Activated naive CD4-positive, alpha-beta T cell treated with anti-CD3 and anti-CD28 coated beads, Interleukin-2, amount 10 ng/mL, durations not matched to agents 7 days and 5 days (primary cell): Measurements from ENCODE around the gene LRRC42.

Experiments
- CTCF ChIA-PET: fragments of 350-600 bp; sonication (Branson Sonifier 250); formaldehyde crosslinking; loops from one replicate; lab custom pipeline; 2021; ENCODE audit warnings: antibody characterized with exemption; lab: Charles Lee
- DNase-seq: peaks from one replicate; pipeline ENCODE4 v3.0.0-alpha.2; 2020
- H3K27ac Mint-ChIP-seq: one replicate; pipeline ENCODE4 v1.8.0; 2021; ENCODE audit warnings: mild to moderate bottlenecking, moderate library complexity, mixed read lengths
- H3K27me3 Mint-ChIP-seq: one replicate; pipeline ENCODE4 v1.8.0; 2021; ENCODE audit warnings: mild to moderate bottlenecking, mixed read lengths
- H3K36me3 Mint-ChIP-seq: one replicate; pipeline ENCODE4 v1.8.0; 2021; ENCODE audit warnings: mixed read lengths
- H3K4me1 Mint-ChIP-seq: one replicate; pipeline ENCODE4 v1.8.0; 2021; ENCODE audit warnings: mixed read lengths
- H3K4me3 Mint-ChIP-seq: one replicate; pipeline ENCODE4 v1.8.0; 2021; ENCODE audit warnings: mild to moderate bottlenecking, moderate library complexity, mixed read lengths
- H3K9me3 Mint-ChIP-seq: one replicate; pipeline ENCODE4 v1.8.0; 2021; ENCODE audit warnings: mixed read lengths

Gene LRRC42

DNA sequence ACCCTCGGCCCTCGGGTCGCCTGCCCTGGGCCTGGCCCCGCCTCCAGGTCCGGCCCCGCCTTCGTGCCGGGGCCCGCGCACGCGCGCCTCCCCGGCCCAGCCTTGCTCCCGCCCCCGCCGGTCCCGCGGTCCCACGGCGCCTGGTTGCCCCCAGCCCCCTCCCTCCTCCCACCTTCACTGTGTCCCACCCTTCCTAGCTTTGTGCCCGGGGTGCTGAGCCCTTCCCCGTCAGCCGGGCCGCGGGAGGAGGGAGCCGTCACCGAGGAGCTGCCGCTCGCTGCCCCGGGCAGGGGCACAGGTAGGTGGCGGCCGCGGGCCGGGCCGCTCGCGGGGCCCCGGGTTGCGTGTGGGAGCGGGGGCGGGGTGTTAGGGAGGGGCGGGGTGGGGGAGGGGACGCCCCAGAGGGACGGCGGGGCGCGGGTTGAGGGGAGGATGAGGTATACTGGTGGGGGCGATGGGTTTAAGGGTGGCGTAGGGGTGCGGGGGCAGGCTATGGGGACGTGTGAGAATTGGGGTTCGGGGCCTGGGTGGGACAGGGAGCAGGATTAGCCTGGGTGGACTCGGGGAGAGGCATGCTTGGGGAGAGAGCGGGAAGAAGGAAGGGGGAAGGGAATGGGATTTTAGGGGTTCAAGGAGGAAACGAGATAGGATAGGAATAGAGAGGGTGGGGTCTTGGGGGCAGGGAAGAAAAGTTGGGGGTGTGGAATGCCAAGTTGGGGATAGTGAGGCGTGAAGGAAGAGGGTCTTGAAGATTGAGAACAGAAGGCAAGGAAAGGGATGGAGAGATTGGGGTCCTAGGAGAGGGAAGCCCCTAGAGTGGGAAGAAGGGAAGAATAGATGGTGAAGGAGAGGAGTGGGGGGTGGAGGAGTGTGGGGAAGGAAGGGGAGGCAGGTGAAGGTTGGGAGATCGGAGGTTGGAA, at the start of gene LRRC42:
TSS of gene LRRC42 (plus strand) at position 99 of the 920 bp plus-strand sequence. CDS start 5,650 bp downstream, outside the sequence.
- H3K9me3 Mint-ChIP-seq, result no peaks in the 10 kb centered on the region
- no peak for DNase-seq

DNA sequence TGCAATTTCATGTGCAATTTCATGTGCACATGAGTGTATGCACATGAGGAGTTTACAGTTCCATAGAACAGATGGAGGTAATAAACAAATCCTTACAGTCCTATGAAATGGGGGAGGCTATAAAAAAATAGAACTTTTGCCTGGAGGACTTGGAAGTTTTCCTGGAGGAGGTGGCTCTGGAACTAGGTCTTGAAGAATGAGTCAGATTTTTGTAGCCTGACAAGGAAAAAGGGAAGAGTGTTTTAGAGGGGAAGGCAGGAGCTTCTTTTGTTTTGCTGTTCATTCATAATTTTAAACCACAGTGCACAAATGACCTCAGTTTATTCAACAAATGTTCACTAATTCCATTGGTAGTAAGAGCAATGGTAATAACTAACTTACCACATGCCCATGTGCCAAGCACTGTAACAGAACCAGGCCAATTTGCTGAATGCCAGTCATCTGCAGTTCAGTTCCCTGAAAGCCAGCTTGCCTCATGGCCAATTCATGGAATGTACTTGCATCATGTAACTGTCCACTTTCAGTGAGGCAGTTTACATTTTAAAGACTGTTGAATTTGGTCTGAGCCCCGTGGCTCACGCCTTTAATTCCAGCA, 49.4 kb upstream of the LRRC42 start:
- H3K4me1 Mint-ChIP-seq, result peaks cover 6% of the 10 kb centered on the region
- DNase-seq, result no peak
- no peak overlapping the region for H3K4me3 Mint-ChIP-seq
- no peak overlapping the region for H3K27ac Mint-ChIP-seq
- CTCF ChIA-PET, result no interaction called here
- H3K27me3 Mint-ChIP-seq, result peaks cover 20% of the 10 kb centered on the region
- H3K9me3 Mint-ChIP-seq, result no peaks in the 10 kb centered on the region
- no peaks in the 10 kb centered on the region for H3K36me3 Mint-ChIP-seq

More for the DNA sequence above, at the start of gene LRRC42:
- CTCF ChIA-PET, result interaction anchor here (1.0 to 4.6 kb wide), 12 partner anchors 10 to 86 kb away, joined by 3 to 67 read pairs (median 6); partner anchors contain the start of gene YIPF1
- peaks cover 57% of the 10 kb centered on the region for H3K4me1 Mint-ChIP-seq
- peaks cover 24% of the 10 kb centered on the region for H3K36me3 Mint-ChIP-seq
- peak within 1 kb of the TSS; percentile 97 for H3K27ac Mint-ChIP-seq
- peak within 1 kb of the TSS; percentile 97 for H3K4me3 Mint-ChIP-seq
- H3K27me3 Mint-ChIP-seq, result no peaks in the 10 kb centered on the region

DNA sequence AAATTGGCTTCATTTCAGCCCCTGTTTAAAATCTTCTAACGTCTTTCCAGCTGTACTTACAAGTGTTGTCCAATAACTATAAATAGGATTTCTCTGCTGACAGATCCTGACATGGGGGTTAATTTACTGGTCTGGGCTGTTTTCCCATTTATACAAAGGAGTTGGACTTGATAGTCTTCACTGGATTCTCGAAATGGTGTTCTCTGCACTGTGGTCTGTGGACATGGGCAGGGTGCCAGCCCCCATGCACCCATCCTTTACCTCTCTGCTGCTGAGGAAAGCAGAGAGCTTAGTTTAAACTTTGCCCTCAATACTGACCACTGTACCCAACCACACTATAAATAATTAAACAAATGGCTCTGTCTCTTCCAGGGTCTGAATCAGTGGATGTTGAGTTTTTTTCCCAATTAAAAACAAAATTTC, 46.9 kb upstream of the LRRC42 start:
- H3K36me3 Mint-ChIP-seq, result no peaks in the 10 kb centered on the region
- no peaks in the 10 kb centered on the region for H3K9me3 Mint-ChIP-seq
- peaks cover 11% of the 10 kb centered on the region for H3K27me3 Mint-ChIP-seq
- H3K4me3 Mint-ChIP-seq, result no peak overlapping the region
- DNase-seq, result no peak
- no peak overlapping the region for H3K27ac Mint-ChIP-seq
- CTCF ChIA-PET, result interaction anchor here (0.8 to 2.8 kb wide), 3 partner anchors 13 to 40 kb away, joined by 3 to 12 read pairs (median 3); no protein-coding TSS in a partner anchor
- H3K4me1 Mint-ChIP-seq, result peaks cover 6% of the 10 kb centered on the region

DNA sequence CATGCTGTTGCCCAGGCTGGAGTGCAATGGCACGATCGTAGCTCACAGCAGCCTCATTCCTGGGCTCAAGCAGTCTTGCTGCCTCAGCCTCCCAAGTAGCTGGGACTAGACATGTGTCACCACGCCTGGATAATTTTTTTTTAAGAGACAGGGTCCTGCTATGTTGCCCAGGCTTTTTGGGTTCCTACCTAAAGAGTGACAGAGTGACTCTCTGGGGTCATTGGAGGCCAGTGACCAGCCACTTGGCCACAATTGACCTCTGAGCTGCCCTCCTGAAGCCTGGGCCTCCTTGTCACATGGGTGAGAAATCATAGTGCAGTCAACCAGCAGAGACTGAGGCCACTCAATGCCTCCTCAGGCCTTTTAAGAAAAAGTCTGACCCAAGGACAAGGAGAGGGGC, 46.4 kb upstream of the LRRC42 start:
- H3K4me3 Mint-ChIP-seq, result no peak overlapping the region
- H3K4me1 Mint-ChIP-seq, result peaks cover 6% of the 10 kb centered on the region
- H3K36me3 Mint-ChIP-seq, result no peaks in the 10 kb centered on the region
- CTCF ChIA-PET, result interaction anchor here (0.8 to 2.8 kb wide), 3 partner anchors 13 to 40 kb away, joined by 3 to 12 read pairs (median 3); no protein-coding TSS in a partner anchor
- H3K27me3 Mint-ChIP-seq, result peaks cover 11% of the 10 kb centered on the region
- H3K9me3 Mint-ChIP-seq, result no peaks in the 10 kb centered on the region
- DNase-seq, result no peak
- no peak overlapping the region for H3K27ac Mint-ChIP-seq

DNA sequence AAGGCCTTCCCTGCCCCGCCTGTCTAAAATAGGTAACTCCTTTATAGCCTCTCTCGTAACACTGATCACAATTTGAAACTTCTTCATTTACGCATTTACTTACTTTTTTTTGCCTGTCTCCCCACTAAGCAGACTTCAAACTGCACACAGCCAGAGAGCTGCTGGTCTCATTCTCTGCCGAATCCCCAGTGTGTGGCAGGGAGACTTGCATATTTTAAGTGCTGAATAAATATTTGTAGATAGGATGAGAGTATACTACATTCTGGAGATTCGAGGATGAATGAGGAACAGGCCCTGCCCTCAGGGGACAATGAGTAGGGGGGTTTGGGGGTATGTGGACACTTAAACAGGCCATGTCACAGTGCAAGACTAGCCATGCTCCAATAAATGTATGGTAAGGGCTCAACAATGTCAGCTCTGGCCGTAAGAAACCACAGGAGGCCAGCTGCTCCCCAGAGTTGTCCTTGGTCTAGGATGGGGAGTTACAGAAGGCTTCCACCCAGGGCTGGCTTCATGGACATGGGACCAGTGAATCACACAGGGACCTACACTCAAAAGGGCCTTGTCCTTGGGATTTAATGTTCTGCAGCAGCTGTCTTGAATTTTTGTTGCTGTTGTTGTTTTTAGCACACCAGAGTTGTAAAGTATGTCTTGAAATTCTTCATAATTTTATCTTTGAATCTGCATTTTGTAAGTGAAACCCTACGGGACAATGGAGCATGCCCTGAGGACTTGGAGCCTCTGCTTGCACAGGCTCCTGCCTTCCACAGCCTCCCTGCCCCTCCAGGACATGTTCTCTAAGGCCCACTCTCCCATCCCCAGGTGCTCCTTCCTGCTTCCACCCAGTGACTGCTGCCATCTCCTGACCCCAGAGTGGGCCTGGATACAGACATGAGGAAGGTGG, 43.7 kb upstream of the LRRC42 start:
- H3K27ac Mint-ChIP-seq, result no peak overlapping the region
- no peaks in the 10 kb centered on the region for H3K27me3 Mint-ChIP-seq
- H3K4me3 Mint-ChIP-seq, result no peak overlapping the region
- H3K4me1 Mint-ChIP-seq, result peaks cover 6% of the 10 kb centered on the region
- no peaks in the 10 kb centered on the region for H3K36me3 Mint-ChIP-seq
- DNase-seq, result no peak
- H3K9me3 Mint-ChIP-seq, result no peaks in the 10 kb centered on the region
- CTCF ChIA-PET, result no interaction called here

DNA sequence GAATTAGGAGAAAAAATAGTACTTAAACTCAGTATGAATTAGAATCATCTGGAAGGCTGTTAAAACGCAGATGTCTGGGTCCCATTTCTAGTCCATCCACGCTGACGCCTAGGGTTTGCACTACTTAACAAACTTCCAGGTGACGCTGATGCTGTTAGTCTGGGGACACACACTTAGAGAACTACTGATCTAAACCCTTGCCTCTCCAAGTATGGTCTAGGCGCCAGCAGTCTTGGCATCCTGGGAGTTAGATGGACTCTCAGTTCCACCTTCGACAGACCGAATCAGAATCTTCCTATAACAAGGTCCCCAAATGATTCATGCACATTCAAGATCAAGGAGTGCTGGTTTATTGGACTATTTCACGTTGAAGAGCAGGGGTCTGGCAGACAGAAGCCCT, 40.6 kb upstream of the LRRC42 start:
- Mint-ChIP-seq H3K27ac (no peak overlapping the region), H3K27me3 (no peaks in the 10 kb centered on the region), H3K4me3 (no peak overlapping the region), H3K4me1 (peaks cover 6% of the 10 kb centered on the region), H3K9me3 (no peaks in the 10 kb centered on the region), H3K36me3 (no peaks in the 10 kb centered on the region)
- CTCF ChIA-PET, result no interaction called here
- no peak for DNase-seq

DNA sequence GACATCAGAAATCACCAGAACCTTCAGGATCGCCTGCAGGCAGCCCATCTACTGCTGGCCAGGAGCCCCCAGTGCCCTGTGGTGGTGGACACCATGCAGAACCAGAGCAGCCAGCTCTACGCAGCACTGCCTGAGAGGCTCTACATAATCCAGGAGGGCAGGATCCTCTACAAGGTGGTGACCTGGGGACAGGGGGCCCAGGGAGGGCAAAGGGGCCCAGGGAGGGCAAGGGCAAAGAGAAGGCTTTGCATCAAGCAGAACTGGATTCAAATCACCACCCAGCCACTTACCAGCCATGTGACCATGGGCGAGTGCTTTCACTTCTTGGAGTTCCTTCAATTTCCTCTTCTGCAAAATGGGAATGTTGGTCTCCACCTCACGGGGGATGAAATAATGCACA, 40.0 kb upstream of the LRRC42 start:
- Mint-ChIP-seq H3K4me1 (peaks cover 4% of the 10 kb centered on the region), H3K4me3 (no peak overlapping the region), H3K36me3 (no peaks in the 10 kb centered on the region), H3K9me3 (no peaks in the 10 kb centered on the region), H3K27ac (no peak overlapping the region), H3K27me3 (no peaks in the 10 kb centered on the region)
- CTCF ChIA-PET, result no interaction called here
- no peak for DNase-seq

DNA sequence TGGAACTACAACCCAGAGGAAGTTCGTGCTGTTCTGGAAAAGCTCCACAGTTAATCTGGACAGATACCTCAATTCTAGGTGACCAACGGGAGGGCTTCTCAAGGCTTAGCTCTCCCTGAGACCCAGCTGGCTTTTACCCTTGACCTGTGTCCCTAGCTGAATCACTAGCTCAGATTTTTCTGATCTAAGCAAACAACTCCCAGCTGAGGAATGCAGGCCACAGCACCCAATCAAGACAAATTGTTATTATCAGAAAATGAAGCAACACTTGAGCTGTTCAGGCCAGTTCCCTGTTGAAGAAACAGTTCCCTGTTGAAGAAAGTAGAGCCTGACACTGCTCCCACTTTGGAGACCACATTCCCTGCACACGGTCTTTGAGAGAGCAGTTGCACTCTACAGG, 36.2 kb upstream of the LRRC42 start:
- CTCF ChIA-PET, result no interaction called here
- no peak for DNase-seq
- Mint-ChIP-seq H3K27ac (no peak overlapping the region), H3K9me3 (no peaks in the 10 kb centered on the region), H3K36me3 (peaks cover 6% of the 10 kb centered on the region), H3K27me3 (no peaks in the 10 kb centered on the region), H3K4me3 (no peak overlapping the region), H3K4me1 (no peaks in the 10 kb centered on the region)

- no peak overlapping the region for H3K27ac Mint-ChIP-seq
- peaks cover 12% of the 10 kb centered on the region for H3K4me1 Mint-ChIP-seq
- no peak overlapping the region for H3K4me3 Mint-ChIP-seq
- no peak for DNase-seq
- no peaks in the 10 kb centered on the region for H3K9me3 Mint-ChIP-seq
- H3K36me3 Mint-ChIP-seq, result peaks cover 13% of the 10 kb centered on the region
- CTCF ChIA-PET, result interaction anchor here (1.1 kb wide), 1 partner anchor 29 kb away, joined by 3 read pairs; no protein-coding TSS in a partner anchor
- no peaks in the 10 kb centered on the region for H3K27me3 Mint-ChIP-seq
Measured at GRCh38 chr1:53911442-53911841, 34.7 kb upstream of the LRRC42 start.

DNA sequence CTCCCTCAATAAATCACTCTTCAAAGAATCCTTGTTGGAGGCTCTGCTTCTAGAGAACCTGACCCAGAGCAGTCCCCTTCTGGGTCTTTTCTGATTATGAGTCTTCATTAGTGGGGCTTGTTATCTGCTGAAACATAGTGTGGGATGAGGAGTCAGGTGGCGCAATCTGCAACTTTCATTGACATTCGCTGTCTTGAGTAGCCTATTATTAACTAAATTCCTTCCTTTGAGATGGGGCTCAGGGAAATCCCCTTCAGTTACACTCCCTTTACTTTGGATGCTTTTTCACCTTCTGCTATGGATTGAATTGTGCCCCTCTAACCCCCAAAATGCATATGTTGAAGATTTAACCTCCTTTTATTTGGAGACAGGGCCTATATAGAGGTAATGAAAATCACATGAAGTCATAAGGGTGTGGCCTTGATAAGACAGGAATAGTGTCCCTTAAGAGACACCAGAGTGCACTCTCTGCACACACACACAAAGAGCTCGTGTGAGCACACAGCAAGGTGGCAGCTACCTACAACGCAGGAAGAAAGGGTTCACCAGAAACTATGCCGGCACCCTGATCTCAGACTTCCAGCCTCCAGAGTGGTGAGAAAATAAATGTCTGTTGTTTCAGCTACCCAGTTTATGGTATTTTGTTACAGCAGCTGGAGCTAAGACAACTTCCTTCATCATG, 32.7 kb upstream of the LRRC42 start:
- H3K27me3 Mint-ChIP-seq, result no peaks in the 10 kb centered on the region
- no peak for DNase-seq
- H3K27ac Mint-ChIP-seq, result no peak overlapping the region

GRCh38 chr1:53918343-53918742, 27.8 kb upstream of the LRRC42 start:
- Mint-ChIP-seq H3K4me1 (peaks cover 43% of the 10 kb centered on the region), H3K36me3 (peaks cover 48% of the 10 kb centered on the region), H3K9me3 (no peaks in the 10 kb centered on the region), H3K4me3 (no peak overlapping the region), H3K27ac (no peak overlapping the region), H3K27me3 (no peaks in the 10 kb centered on the region)
- no peak for DNase-seq
- CTCF ChIA-PET, result interaction anchor here (1.0 to 1.1 kb wide), 3 partner anchors 18 to 58 kb away, joined by 3 to 4 read pairs (median 4); no protein-coding TSS in a partner anchor

More for the DNA sequence above, 32.7 kb upstream of the LRRC42 start:
- no peaks in the 10 kb centered on the region for H3K9me3 Mint-ChIP-seq
- no peak overlapping the region for H3K4me3 Mint-ChIP-seq
- H3K4me1 Mint-ChIP-seq, result peaks cover 22% of the 10 kb centered on the region
- CTCF ChIA-PET, result interaction anchor here (0.7 to 1.1 kb wide), 4 partner anchors 14 to 53 kb away, joined by 3 to 4 read pairs (median 3); partner anchors contain the start of genes IFT25 and LRRC42
- H3K36me3 Mint-ChIP-seq, result peaks cover 24% of the 10 kb centered on the region

GRCh38 chr1:53919675-53920066, 26.5 kb upstream of the LRRC42 start:
- Mint-ChIP-seq H3K4me3 (no peak overlapping the region), H3K9me3 (no peaks in the 10 kb centered on the region), H3K27ac (peak overlapping the region; percentile 85), H3K27me3 (no peaks in the 10 kb centered on the region), H3K4me1 (peaks cover 43% of the 10 kb centered on the region), H3K36me3 (peaks cover 51% of the 10 kb centered on the region)
- DNase-seq, result peak; percentile 26
- CTCF ChIA-PET, result interaction anchor here (0.9 to 1.6 kb wide), 3 partner anchors 28 to 60 kb away, joined by 3 to 4 read pairs (median 4); no protein-coding TSS in a partner anchor

DNA sequence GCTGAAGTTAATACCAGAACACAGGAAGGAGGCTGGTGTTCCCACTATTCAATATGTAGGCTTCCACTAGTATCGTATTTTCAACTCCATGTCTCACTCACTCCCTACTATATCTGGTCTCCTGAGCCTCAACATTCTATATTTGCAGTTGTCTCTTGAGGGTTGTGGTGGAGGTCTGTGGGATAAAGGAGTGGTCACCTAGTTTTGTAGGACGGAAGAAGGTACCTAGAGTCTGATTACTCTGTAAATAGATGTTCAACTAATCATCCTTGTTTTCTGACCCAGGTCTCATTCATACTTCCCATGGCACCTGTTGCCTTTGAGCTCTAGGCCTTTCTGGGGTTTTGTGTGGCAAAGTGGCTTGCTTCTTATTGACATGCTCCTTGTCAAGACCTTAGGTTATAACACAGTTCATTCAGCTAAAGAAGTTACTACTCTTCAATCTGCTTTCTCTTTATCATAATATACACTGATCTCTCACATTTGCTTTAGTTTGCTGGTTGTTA, 18.7 kb upstream of the LRRC42 start:
- no peak overlapping the region for H3K4me3 Mint-ChIP-seq
- H3K36me3 Mint-ChIP-seq, result peaks cover 64% of the 10 kb centered on the region
- CTCF ChIA-PET, result interaction anchor here (0.8 to 1.2 kb wide), 2 partner anchors 14 to 67 kb away, joined by 3 read pairs; no protein-coding TSS in a partner anchor

More for the DNA sequence above, 18.7 kb upstream of the LRRC42 start:
- Mint-ChIP-seq H3K27me3 (no peaks in the 10 kb centered on the region), H3K4me1 (no peaks in the 10 kb centered on the region), H3K9me3 (no peaks in the 10 kb centered on the region), H3K27ac (no peak overlapping the region)
- no peak for DNase-seq
